Epithelial cell of prostate (primary cell): ENCODE data around the gene ITPRID1.
"Not testable (repeated sequence)": the region's sequence is repeated elsewhere in the genome, so short reads cannot be mapped to it uniquely, and the experiment has no call there.

Experiments
- DNase-seq: peaks from one replicate; pipeline ENCODE4 v3.0.0-alpha.2; 2011; ENCODE audit warnings: low read depth, low spot score
- H3K27ac ChIP-seq: fragments of 450-650 bp; 2 replicates; pipeline ENCODE4 v1.5.1; 2017; ENCODE audit warnings: mild to moderate bottlenecking

Gene ITPRID1

DNA sequence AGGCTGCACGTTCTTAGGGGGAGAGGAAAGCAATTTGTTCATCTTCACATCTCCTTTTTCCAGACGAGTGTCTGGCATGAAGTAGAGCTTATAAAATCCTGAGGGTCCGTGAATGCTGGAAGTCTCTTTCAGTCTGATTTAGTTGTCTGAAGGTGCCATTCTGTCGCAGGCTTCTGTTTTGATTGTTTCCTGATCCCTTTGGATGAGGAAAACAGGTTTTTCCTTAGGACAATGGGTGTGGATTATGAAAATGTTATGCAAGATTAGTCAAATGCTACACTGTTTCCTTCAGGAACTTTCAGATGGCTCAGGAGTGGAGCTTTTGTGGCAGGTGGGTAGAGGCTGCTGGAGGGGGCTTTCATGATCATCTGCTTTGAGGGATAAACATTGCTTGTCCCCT, at the start of gene ITPRID1:
TSS of gene ITPRID1 (plus strand) at position 301 of the 400 bp plus-strand sequence. CDS start 38,935 bp downstream, outside the sequence.
- no peak within 1 kb of the TSS for H3K27ac ChIP-seq
- DNase-seq: no peak

DNA sequence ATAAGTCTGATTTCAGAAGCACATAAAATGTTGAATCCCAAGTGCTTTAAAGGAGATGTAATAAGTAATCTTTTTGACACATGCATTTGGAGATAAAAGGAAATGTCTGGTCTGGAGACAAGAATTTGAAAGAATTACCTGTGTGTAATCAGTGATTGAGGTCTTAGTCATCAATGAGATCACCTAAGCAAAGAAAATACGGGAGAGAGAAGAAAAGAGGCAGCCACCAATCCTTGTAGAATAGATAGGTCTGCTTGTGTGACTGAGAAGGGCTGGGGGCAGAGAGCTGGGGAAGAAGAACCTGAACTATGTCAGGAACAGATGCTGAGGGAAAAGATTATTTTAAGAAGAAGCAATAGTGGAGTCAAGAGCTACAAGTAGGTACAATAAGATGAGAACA, 49.3 kb upstream of the ITPRID1 start:
- no peak overlapping the region for H3K27ac ChIP-seq
- DNase-seq: no peak

DNA sequence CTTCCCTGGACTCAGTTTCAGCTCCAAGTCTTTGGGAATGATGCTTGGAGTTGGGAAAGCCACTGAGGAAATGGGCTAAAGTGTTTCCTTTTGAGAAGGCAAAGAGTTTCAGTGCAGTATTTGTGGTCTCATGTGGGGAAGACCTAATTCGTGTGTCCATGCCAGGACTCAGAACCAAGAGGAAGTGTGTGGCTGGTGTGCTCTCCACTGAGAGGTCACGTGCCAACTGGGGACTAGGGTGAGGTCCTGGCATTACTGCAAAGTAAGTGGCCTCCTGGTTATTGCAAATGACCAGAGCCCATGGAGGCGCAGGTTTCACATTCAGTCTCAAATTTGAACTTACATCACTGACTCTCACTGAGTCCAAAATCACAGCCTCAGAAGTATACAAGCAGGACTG, 48.6 kb upstream of the ITPRID1 start:
- no peak for DNase-seq
- no peak overlapping the region for H3K27ac ChIP-seq

- no peak for DNase-seq
- H3K27ac ChIP-seq: no peak overlapping the region
These were observed 47.9 kb upstream of the ITPRID1 start for GRCh38 chr7:31466036-31466435.

GRCh38 chr7:31470883-31471282, 43.0 kb upstream of the ITPRID1 start:
- not testable (repeated sequence) for DNase-seq, H3K27ac ChIP-seq

GRCh38 chr7:31475368-31475767, 38.5 kb upstream of the ITPRID1 start:
- no peak for DNase-seq
- no peak overlapping the region for H3K27ac ChIP-seq

- no peak for DNase-seq
These were observed 37.7 kb upstream of the ITPRID1 start for GRCh38 chr7:31476073-31476745.

GRCh38 chr7:31476941-31477677, 36.8 kb upstream of the ITPRID1 start:
- no peak for DNase-seq
- H3K27ac ChIP-seq: no peak overlapping the region

More at GRCh38 chr7:31476073-31476745, 37.7 kb upstream of the ITPRID1 start:
- H3K27ac ChIP-seq: no peak overlapping the region

- DNase-seq: no peak
- no peak overlapping the region for H3K27ac ChIP-seq
These were observed 35.9 kb upstream of the ITPRID1 start for GRCh38 chr7:31478018-31478417.

DNA sequence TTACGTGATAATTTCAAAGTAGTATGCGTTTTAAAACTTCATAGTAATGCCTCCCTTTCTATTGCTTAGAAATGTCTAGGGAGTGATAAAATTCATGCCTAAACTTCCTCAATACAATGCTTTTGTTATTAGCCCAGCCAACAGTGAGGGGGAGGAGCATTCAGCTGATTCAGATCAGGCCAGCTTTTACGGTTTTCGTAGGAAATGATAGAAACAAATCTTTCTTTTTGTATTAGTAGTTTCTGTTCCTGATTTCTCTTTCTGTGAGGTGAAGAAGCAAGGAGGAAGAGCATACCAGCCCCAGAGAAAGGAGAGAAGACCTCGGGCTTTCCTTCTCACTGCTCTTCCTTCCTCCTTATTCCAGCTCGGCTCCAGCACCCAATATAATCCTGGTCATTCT, 35.2 kb upstream of the ITPRID1 start:
- DNase-seq: no peak
- no peak overlapping the region for H3K27ac ChIP-seq

- H3K27ac ChIP-seq: no peak overlapping the region
- DNase-seq: no peak
These were observed 26.8 kb upstream of the ITPRID1 start for GRCh38 chr7:31487071-31487470.

- no peak for DNase-seq
- H3K27ac ChIP-seq: no peak overlapping the region
These were observed 26.4 kb upstream of the ITPRID1 start for GRCh38 chr7:31487476-31487875.

- DNase-seq: no peak
- no peak overlapping the region for H3K27ac ChIP-seq
These were observed 25.2 kb upstream of the ITPRID1 start for GRCh38 chr7:31488562-31489203.

DNA sequence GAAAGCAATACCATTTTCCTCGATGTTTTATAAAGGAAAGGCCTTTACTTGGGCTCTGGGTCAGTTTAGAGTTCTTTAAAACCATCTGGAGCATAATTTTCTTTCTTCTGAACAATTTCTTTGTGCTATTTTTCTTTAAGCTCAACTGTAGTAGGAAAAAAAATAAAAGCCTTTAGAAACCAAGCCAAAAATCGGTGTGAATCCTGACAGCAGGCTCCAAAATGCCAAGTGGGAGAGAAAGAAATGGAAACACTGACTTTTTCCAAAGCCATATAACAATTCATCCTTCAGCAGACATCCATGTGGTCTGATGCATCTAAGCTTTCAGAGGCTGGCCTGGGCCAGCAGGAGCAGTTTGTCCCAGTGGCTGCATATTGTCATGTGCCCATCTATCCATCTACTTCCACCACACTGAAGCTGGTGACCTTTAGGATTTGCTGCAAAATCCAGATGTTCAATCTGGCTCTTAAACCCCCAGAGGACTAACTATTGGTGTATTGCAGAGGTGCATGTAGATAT, 23.0 kb upstream of the ITPRID1 start:
- DNase-seq: no peak

GRCh38 chr7:31492086-31492485, 21.8 kb upstream of the ITPRID1 start:
- no peak overlapping the region for H3K27ac ChIP-seq
- no peak for DNase-seq

More for the DNA sequence above, 23.0 kb upstream of the ITPRID1 start:
- no peak overlapping the region for H3K27ac ChIP-seq

DNA sequence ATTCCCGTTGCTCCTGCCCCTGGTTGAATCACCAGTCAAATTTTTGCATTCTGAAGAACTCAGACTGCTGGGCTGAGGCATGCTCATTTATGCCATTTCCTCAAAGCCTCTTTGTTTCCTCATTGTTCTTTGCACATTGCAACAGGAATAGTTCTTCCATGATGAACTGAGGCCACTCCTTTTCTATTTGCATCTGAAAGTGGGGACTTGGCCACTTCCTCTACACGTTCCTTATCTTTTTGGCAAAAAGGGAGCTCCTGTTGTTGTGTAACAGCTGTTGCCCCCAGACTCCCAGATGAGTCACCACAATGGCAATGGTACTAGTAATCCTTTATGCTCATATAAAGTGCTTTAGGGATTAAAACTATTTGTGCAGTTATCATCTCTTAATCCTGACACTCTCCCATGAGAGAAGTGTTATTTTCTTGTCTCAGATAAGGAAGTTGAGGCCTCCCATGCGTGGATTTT, 20.1 kb upstream of the ITPRID1 start:
- peak overlapping the region; percentile 89 for H3K27ac ChIP-seq
- peak; percentile 89 for DNase-seq

DNA sequence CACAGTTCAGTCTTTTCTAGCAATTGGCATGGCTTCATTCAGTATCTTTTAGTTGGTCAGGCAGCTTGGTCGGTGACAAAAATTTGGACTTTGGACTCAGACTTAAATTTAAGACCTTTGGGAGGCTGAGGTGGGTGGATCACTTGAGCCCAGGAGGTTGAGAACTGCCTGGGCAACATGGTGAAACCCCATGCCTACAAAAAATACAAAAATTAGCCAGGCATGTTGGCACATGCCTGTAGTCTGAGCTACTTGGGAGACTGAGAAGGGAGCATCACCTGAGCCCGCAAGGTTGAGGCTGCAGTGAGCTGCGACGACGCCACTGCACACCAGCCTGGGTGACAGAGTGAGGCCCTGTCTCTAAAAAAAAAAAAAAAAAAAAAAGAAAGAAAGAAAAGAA, 19.5 kb upstream of the ITPRID1 start:
- no peak for DNase-seq
- H3K27ac ChIP-seq: peak overlapping the region; percentile 89

- DNase-seq: no peak
- H3K27ac ChIP-seq: no peak overlapping the region
These were observed 18.2 kb upstream of the ITPRID1 start for GRCh38 chr7:31495653-31496052.

GRCh38 chr7:31497516-31497915, 16.4 kb upstream of the ITPRID1 start:
- H3K27ac ChIP-seq: no peak overlapping the region
- DNase-seq: no peak

DNA sequence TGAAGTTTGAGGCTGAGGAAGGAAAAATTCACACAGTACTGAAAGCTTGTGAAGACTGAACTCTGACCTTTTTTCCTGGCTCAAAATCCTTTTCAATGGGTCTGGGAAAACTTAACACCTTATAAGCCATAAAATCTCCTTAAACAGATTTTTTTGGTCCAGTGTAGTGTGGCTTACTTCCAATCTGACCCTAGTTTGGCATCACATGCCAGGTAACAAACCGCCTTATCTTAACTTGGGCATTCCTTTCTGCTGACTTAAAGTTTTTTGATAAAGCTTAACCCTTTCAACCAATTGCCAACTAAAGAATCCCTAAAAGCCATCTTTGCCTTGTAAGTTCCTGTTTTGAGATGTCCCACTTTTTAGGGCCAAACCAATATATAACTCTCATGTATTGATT, 13.2 kb upstream of the ITPRID1 start:
- no peak overlapping the region for H3K27ac ChIP-seq
- no peak for DNase-seq

DNA sequence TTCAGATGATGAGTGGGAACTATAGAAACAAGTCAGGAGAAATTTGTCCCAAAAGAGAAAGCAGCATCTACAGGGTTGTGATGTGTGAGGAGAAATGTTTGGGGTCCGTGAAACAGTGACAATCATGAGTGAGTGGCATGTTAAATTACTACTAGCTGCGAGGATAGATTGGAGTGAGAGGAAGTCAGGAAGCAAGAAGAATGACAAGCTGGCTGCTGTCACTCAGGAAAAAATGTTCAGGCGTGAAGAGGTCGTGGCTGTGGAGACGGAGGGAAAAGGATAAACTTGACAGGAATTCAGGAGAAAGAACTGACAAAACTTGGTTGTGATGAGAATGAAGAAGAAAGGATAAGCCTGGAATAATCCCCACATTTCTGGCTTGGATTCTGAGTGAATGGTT, 5.1 kb upstream of the ITPRID1 start:
- H3K27ac ChIP-seq: no peak overlapping the region
- no peak for DNase-seq
